ENCODE data around the gene MTMR3.
"Not testable (repeated sequence)": the region's sequence is repeated elsewhere in the genome, so short reads cannot be mapped to it uniquely, and the experiment has no call there.

Gene MTMR3

DNA sequence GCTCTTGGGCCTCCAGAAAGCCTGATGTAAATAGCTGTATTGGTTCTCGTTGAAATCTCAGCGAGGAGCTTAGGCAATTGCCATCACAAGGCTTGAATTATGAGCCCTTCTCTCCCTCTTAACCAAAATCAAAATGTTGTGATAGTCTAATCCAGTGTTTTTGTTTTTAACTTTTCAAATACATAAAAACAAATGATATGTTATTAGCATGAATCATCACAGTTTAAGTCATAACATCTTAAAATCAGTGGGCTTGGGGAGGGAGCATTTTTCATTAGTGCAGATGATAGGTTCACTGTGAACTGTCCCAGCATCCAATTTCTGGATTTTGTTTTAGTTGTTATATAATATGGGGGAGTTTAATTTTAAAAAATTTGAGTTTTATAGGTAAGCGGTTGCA lies 148.4 kb downstream of the MTMR3 start:
- DNase-seq: no peak

DNA sequence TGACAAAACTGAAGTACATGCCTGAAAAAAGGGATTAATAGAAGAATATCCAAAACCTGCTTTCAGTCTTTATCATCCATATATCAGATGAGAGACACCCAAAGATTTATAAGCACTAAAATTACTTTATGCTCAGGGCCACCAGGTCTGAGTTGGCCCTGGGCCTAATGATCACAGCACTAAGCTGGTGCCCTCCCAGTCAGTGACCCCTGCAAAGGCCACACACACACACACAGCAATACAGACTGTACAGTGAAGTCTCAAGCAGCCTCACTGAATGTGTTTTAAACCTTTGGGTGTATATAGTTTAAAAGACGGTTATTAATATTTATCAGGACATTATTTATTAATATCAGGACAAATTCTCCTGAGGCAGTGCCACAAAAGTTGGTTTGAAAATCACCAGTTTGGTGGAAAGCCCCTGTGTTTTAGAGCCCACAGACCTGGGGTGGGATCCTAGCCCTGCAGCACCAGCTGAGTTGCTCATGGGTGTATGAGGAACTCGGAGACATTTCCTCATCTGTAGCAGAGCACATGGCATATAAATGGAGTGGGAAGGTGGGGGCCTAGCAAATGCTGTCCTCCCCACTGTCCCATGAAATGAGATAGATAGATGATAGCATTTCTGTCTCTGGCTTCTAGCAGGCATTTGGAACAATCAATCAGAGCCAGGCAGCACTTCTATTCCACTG lies 148.9 kb downstream of the MTMR3 start:
- no peak for DNase-seq

DNA sequence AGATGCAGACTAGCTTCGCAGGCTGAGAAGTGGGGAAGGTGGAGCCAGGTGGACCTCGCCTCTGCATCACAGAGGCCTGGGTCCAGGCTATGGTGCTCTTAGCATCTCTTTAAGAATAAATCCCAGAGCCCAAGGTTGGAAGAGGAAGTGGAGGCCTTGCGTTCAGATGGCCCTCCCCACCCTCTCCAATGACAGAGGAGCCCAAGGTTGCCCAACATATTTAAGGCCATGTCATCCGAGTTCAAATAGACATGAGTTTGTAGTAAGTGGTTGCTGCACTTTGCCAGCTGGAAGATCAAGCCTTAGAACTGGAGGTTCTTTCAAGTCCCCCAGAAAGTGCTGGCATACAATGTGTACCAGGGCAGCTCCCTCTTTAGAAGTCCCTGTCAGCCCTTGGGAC lies 150.2 kb downstream of the MTMR3 start:
- DNase-seq: no peak

DNA sequence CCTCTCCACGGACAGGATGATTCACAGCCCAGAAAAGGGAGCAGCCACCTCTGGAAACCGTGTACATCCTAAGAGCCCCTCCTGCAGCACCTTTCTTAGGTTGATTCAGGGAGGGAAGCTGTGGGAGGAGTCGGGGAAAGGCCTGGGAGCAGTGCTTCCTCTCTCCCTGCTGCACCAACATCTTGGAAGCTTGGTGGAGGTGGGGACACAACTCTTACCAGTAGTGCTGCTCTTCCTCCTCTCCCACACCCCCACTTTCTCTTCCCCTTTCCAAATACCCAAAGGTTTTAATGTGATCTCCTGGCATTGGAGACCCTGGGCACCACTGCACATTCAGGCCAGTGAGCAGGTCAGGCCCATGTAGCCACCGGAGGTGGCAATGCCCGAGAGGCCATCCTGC lies 150.9 kb downstream of the MTMR3 start:
- no peak for DNase-seq

DNA sequence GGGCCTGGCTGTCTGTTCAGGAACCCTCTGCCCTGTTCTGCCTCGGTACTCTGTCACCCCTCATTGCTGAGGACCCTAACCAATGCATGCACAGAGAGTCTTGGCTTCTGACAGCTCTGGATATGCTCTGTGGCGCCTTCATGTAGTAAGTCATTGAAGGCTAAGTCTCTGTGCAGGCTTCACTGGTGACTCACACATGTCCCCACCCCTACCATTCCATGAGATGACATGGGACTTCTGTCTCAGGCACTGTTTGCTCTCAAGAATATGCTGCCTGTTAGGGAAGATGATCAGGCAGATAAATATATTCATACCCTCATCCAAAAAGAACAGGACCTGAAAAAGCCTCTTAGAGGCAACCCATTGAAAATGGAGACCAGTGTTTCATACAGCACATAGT lies 153.7 kb downstream of the MTMR3 start:
- DNase-seq: no peak

DNA sequence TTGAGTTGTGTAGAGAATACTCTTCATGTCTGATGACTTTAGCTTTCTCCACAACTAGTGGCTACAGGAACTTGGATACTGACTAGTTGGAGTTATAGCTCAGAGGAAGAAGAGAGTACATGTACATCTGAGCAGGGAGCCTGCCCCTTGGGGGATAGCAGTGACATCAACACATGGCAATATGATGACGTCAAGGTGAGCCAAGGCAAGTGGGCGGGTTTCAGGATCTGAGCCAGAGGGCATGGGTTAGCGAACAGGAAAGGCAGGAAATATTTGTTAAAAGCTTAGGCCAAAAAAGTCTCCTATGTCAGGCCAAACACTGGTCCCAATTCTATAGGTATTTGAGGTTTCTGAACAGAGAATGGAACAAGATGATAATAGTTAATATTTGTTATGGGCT lies 155.2 kb downstream of the MTMR3 start:
- no peak for DNase-seq

DNA sequence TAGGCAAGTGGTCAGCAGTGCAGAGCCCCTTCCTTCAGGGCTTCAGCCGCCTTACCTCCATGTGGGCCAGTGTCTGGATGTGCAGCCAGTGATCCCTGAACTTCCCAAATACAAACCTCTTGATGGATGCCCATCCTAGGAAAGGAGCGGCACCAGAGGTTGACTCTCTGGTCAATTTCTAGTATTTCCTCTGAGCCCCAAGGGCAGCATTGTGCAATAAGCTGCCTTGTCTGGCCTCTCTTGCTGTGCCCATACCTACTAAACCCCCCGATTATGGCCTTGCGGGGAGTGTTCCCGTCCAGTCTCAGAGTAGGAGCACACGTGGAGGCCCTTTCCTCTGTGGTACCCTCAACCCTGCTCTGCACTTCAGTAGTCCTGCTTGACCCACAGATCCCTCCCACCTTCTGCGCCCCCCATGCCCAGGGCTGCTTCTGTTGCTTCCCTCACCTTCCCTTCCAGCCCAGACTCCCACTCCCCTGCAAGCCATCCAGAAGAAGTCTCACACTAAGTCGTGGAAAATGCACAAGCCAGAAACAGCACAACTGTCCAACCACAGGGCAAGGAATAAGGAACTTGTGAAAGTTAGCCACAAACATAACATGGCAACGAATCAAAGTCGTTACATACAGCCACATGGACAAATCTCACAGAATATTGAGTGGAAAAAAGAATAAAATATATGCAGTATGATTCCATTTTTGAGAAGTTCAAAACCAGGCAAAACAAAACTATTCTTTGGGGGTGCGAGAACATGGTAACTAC lies 157.7 kb downstream of the MTMR3 start:
- no peak for DNase-seq

DNA sequence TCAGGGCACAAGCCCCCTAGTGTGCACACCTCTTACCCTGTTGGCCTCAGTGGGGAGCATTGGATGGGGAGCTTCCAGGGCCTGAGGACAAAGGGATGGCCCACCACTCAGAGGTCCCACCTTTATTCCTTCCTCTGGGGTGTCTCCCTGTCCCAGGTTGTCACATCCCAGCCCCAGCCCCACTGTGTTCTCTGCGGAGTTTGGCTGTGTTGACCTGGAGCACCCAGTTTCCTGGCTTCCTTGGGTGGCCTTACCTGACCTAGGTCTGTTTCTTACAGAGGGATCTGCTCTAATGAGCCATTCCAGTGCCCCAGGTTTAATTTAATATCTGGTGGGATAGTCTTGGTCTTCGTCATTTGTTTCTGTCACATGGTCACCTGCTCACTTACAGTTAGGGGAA lies 158.5 kb downstream of the MTMR3 start:
- DNase-seq: no peak

DNA sequence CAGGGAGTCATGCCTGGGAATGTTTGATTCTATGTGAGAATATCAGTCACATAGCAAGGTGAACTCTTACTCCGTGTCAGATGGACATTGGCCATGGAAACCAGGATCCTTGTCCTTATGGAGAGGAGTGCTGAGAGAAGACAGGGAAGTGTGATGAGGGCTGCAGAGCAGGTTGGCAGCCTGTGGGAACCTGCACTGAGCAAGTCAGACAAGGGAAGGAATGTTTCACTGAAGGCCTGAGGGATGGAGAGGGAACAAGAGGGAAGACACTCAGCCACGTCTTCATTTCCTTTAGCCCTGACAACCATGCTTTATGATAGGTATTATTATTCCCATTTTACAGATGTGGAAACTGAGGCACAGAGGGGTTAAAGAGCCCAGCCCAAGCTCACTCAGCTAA lies 158.9 kb downstream of the MTMR3 start:
- no peak for DNase-seq

DNA sequence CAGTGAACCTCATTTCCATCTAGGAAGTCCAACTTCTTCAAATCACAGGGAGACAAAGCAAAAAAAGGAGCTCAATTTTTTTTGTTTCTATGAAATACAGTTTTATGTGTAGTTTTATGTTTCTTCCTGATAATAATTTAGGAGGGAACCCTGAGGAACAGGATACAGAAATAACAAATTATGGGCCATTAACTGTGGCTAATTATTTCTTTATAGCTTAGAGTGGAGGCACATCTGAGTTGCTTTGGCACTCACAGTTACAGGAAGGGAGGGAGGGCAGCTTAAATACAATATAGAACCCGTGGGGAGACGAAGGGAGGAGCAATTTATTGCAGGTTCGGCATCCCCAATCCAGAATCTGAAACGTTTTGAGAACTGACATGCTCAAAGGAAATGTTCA lies 160.2 kb downstream of the MTMR3 start:
- DNase-seq: peak in 1 of 2 experiments; percentile 43

DNA sequence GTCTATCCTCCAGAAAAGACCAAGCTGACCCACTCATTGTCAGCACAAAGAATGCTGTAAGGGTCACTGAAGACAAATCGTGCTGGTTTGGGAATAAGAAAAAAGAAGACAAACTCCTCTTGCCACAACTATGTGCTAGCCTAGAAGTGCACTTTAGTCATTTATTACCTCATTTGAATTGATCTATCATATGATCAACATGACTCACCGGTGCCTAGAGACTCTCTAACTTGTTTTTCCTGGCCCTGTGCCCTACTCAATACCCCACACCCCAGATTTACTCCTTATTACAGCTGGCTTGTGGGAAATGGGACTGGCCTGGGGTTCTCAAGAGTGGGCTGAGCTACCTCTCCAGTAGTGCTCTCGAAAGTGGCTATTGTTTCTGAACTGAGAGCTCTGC lies 161.4 kb downstream of the MTMR3 start:
- DNase-seq: no peak

DNA sequence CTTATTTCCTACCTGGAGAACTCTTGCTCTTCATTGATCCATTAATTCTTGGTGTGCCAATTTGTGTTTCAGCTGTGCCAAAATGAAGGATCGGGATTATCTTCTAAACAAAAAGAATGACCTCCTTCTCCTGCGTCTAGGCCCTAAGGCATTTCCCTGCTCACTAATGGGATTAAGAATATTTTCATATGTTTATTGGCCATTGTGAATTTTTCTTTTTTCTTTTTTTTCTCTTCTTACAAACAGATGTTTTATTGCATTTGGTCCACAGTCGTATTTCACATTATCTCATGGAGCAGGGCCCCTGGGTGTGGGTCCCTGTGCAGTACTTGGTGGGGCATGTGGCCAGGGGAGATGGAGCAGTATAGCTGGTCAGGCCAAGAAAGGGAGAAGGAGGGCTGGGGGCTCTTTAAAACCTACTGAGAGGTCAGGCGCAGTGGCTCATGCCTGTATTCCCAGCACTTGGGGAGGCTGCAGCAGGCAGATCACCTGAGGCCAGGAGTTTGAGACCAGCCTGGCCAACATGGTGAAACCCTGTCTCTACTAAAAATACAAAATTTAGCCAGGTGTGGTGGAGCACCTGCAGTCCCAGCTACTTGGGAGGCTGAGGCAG lies 162.0 kb downstream of the MTMR3 start:
- DNase-seq: no peak

DNA sequence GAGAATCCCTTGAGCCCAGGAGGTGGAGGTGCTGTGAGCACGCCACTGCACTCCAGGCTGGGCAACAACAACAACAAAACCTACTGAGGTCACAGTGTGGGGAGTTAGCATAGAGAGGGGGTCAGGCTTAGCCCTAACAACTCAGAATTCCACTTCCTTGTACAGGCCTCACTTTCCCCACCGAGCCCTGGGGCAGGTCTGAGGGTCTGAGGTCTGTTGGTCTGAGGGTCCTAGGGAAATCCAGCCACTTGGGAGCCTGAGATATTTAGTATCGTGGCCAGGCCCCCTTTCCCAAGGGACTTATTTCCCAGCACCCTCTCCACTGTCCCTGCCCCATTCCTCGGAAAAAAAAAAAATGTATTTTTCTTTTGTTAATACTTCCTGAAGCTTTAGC lies 162.5 kb downstream of the MTMR3 start:
- no peak for DNase-seq

DNA sequence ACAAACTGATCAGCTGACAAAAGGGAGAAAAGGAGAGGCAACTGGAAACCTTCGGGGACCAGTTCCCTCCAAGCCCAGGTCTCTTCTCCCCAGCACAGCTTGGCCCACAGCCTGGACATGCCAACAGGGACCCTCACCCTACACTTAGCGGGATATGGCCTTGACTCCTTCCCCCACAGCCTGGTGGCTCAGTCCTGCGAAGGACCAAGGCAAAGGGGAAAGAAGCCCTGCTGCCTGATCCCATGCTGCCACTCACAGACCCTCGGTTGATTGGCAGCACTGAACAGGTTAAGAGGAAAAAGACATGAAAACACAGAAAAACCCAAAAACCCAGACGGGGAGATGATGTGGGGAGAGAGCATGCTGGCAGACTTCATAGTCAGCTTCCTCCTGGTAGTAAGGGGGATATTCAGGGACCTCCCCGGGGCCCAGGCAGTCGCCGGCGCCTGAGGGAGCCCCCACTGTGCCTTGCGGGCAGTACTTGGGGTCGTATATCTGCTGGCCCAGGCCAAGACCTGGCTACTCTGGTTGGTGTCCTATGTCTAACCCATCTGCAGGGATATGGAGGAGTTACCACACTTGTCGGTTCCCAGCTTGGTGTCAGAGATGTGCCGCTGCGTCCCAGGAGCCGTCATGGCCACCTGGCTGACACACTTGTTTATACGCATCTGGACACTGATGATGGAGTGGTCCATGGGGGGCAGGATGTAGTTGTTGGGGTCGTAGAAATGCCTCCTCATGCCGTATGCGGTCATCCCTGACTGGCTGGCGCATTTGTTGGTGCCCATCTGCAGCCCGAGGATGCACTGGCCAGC lies 163.1 kb downstream of the MTMR3 start:
- DNase-seq: no peak

DNA sequence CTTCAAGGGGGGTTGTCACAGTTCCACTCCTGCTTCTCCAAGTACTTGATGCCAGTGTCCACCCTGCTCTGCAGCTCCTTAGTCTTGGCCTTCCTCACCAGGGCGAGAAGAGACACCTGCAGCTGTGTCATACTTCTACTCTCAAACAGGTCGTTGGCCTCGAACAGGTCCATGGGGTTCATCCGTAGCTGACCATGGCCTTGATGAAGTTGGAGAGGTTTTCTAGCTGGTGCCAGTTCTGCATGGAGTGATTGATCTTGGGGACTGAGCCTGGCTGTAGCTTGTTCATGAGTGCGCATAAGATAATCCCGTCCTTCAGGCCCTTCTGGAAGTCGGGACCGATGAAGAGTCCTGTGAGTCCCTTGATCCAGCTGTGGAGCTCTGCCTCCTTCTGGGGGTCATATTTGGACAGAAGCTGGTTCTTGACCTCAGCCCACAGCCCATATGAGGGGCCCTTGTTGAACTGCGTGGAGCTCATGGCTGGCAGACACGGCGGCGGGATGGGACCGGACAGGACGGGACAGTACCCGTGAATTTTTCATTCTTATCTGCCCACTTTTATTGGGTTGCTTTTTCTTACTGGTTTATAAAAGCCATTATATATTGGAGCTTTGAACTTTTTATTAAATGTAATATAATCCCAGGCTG lies 163.9 kb downstream of the MTMR3 start:
- DNase-seq: no peak

DNA sequence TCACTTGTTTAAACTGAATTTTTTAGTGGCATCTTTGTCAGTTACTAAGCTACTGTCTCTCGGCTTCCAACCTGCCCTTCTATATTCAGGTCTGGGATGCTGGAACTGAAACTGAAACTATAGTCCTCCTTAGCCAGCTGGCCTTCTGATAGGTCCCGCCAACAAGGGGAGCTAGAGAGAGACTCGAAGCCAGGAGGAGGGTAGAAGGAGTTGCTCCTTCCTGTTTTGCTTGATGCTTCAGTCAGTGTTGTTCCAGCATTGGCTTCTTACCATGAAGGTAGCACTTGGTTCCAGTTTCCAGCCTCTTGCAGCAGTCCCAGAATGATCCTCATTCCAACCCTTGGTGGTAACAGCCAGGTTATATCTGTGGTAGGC lies 164.4 kb downstream of the MTMR3 start:
- DNase-seq: no peak

DNA sequence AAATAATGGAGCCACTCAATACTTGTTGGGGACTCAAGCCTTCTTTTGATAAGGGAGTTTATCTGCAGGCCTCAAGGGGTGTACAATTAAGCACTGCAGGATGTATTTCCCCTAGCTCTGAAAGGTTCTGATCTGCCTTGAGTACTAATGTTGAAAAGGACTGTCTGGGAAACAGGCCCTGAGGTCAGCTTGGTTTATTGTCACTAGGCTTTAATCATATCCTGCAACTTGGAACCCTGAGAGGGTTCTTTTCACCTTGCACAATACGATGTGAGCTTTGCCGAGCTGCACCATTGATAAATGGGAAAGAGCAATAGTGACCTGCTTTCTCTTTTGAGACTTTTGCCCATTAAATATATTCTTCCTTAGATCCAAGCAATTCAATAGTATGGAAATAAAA lies 165.7 kb downstream of the MTMR3 start:
- DNase-seq: no peak

DNA sequence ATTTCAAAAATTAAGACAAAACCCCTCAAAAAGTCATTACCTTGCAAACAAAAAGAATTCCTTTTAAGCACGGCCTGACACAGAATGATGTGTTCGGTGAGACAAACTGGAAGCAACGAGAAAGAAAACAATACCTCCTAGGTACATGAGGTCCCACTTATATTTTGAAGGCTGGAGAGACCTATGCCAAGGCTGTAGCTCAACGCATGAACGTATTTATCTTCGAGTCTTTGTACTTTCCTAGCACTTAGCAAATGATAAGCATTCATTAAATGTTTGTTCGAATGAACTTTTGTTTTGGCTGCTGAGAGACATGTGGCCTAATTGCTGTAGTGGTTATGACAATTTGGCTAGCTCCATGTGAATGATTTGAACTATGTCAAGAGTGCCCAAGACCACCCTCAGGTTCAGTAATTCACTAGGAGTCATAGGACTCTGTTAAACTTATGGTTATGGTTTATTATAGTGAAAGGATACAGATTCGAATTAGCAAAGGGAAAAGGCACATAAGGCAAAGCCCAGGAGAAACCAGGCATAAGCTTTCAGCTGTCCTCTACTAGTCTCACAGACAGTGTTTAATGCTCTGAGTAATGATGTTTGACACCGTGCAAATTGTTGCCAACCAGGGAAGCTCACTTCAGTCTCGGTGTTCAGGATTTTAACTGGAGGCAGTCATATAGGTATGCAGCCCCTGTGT lies 171.2 kb downstream of the MTMR3 start:
- DNase-seq: no peak

DNA sequence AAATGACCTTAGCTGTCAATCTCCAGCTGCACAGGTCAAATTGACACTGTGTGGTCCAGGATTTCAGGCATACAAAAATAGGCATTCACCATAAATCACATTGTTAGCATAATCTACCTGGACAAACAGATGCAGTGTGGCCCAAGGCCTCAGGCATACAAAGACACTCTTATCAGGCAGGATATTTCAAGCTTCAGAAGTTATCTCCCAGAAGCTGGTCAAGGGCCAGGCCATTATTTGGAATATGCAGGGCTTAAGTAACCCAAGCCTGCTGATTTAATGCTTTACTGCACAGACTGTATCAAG lies 171.7 kb downstream of the MTMR3 start:
- no peak for DNase-seq

DNA sequence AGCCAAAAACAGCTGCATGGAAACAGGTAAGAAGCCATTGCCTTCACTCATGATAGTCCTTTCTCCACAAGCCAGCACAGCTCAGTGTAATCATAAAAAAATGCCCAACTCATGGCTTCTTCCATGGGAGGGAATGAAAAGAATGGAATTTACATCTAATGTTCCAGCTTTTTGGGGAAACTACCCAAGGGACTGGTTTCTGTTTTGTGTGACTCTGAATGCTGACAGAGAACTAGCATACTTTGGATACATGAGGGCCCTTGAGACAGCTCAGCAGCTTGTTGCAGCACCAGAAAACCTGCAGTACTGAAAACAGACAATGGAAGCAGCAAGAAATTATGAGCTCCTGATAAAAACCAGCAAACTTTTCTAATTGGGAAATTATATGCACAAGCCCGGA lies 173.0 kb downstream of the MTMR3 start:
- no peak for DNase-seq

DNA sequence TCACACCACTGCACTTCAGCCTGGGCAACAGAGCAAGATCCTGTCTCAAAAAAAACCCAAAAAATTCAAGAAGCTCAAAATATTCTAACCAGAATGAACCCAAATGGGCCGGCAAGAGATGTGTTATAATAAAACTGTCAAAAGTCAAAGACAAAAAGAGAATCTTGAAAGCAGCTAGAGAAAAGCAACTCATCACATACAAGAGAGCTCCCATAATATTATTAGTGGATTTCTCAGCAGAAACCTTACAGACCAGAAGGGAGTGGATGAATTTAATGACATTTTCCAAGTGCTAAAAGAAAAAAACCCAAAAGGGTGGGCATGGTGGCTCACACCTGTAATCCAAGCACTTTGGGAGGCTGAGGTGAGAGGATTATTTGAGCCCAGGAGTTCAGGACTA lies 174.4 kb downstream of the MTMR3 start:
- DNase-seq: no peak

DNA sequence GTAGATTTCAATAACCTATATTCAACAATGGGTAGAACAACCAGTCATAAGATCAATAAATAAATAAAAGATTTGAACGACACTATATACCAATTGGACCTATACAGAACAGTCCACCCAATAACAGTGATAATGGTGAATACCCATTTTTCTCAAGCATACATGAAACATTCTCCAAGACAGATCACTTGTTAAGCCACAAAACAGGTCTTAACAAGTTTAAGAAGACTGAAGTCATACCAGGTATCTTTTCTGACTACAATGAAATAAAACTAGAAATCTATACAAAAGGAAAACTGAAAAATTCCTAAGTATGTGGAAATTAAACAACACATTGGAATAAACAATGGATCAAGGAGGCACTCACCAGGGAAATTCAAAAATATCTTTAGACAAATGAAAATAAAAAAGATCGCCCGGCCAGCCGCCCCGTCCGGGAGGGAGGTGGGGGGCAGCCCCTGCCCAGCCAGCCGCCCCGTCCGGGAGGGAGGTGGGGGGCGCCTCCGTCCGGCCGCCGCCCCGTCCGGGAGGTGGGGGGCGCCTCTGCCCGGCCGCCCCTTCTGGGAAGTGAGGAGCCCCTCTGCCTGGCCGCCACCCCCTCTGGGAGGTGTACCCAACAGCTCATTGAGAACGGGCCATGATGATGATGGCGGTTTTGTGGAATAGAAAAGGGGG lies 176.5 kb downstream of the MTMR3 start:
- not testable (repeated sequence) for DNase-seq

All from NCI-H2081 (cell line).